Liver (tissue), 9 donors: ENCODE measurements around the gene ERICH6. TPM values are rescaled to one million over a fixed set of nuclear protein-coding genes. Genes with fewer than 3 reads are reported as not detected.

Experiments used
- DNase-seq: peaks from one replicate; pipeline ENCODE4 v3.0.0-alpha.2; 2017; ENCODE audit warnings: low spot score
- H3K27ac ChIP-seq, 2 donors: one replicate each; pipeline ENCODE4 v1.7.0; 2013; ENCODE audit warnings: inconsistent platforms in 2 of 2, low read length in 2 of 2, control low read depth in 1 of 2, low read depth in 1 of 2, mild to moderate bottlenecking in 1 of 2
- H3K27me3 ChIP-seq, 4 donors: one replicate each; pipeline versions ENCODE4 v1.6.1 to v1.7.0; 2013; ENCODE audit warnings: low read length in 3 of 4, inconsistent platforms in 1 of 4, mild to moderate bottlenecking in 1 of 4, moderate library complexity in 1 of 4; ENCODE audit not compliant: control insufficient read depth in 4 of 4, insufficient read depth in 4 of 4
- H3K36me3 ChIP-seq, 4 donors: one replicate each; pipeline versions ENCODE4 v1.6.1 to v1.7.0; 2013; ENCODE audit warnings: low read length in 3 of 4, mild to moderate bottlenecking in 3 of 4, low read depth in 1 of 4, moderate library complexity in 1 of 4; ENCODE audit not compliant: control insufficient read depth in 4 of 4, insufficient read depth in 3 of 4
- H3K4me1 ChIP-seq, 4 donors: one replicate each; pipeline versions ENCODE4 v1.6.1 to v1.7.0; 2013; ENCODE audit warnings: low read length in 3 of 4, mild to moderate bottlenecking in 3 of 4, moderate library complexity in 1 of 4; ENCODE audit not compliant: control insufficient read depth in 4 of 4, insufficient read depth in 4 of 4
- H3K4me3 ChIP-seq, 3 donors: one replicate each; pipeline versions ENCODE4 v1.6.1 to v1.7.0; 2013; ENCODE audit warnings: low read length in 3 of 3, control low read depth in 1 of 3, low read depth in 1 of 3, mild to moderate bottlenecking in 1 of 3
- H3K9ac ChIP-seq, 2 donors: one replicate each; pipeline ENCODE4 v1.7.0; 2013; ENCODE audit warnings: low read length in 2 of 2, mild to moderate bottlenecking in 2 of 2, moderate library complexity in 2 of 2, control low read depth in 1 of 2, low read depth in 1 of 2
- H3K9me3 ChIP-seq, 4 donors: one replicate each; pipeline versions ENCODE4 v1.6.1 to v1.7.0; 2013; ENCODE audit warnings: low read length in 3 of 4; ENCODE audit not compliant: control insufficient read depth in 4 of 4
- ATF3 ChIP-seq: IDR thresholded peaks from 2 replicates; pipeline ENCODE4 v1.6.1; 2016; ENCODE audit warnings: antibody characterized with exemption
- CTCF ChIP-seq: fragments of 150-350 bp; IDR thresholded peaks from 2 replicates; pipeline ENCODE4 v1.5.1; 2017; ENCODE audit warnings: improper control_type of control experiment, low read depth, low read length; ENCODE audit not compliant: missing input control
- EGR1 ChIP-seq, 2 donors: IDR thresholded peaks; 2 replicates each; pipeline ENCODE4 v1.6.1; 2016 to 2018; ENCODE audit warnings: antibody characterized with exemption in 2 of 2, low read depth in 2 of 2
- FOXA1 ChIP-seq: IDR thresholded peaks from 2 replicates; pipeline ENCODE4 v1.6.1; 2016; ENCODE audit warnings: antibody characterized with exemption
- FOXA2 ChIP-seq: IDR thresholded peaks from 2 replicates; pipeline ENCODE4 v1.6.1; 2016; ENCODE audit warnings: antibody characterized with exemption
- GABPA ChIP-seq, 2 donors: IDR thresholded peaks in 1 of 2; conservative IDR thresholded peaks in 1 of 2; 2 replicates each; pipeline ENCODE4 v1.6.1; 2016; ENCODE audit warnings: antibody characterized with exemption in 2 of 2, mild to moderate bottlenecking in 1 of 2, moderate library complexity in 1 of 2
- HNF4A ChIP-seq, 2 donors: conservative IDR thresholded peaks; 2 replicates each; pipeline ENCODE4 v1.6.1; 2016; ENCODE audit warnings: antibody characterized with exemption in 2 of 2, mild to moderate bottlenecking in 2 of 2
- HNF4G ChIP-seq: IDR thresholded peaks from 2 replicates; pipeline ENCODE4 v1.6.1; 2016; ENCODE audit warnings: antibody characterized with exemption
- JUND ChIP-seq, 2 donors: IDR thresholded peaks; 2 replicates each; pipeline ENCODE4 v1.6.1; 2016; ENCODE audit warnings: antibody characterized with exemption in 2 of 2
- MAX ChIP-seq: IDR thresholded peaks from 2 replicates; pipeline ENCODE4 v1.6.1; 2016; ENCODE audit warnings: antibody characterized with exemption
- NR2F2 ChIP-seq: IDR thresholded peaks from 2 replicates; pipeline ENCODE4 v1.6.1; 2016; ENCODE audit warnings: antibody characterized with exemption
- RAD21 ChIP-seq, 2 donors: IDR thresholded peaks; 2 replicates each; pipeline ENCODE4 v1.6.1; 2016; ENCODE audit warnings: antibody characterized with exemption in 2 of 2, mild to moderate bottlenecking in 2 of 2
- REST ChIP-seq: IDR thresholded peaks from 2 replicates; pipeline ENCODE4 v1.6.1; 2016; ENCODE audit warnings: antibody characterized with exemption, mild to moderate bottlenecking
- RXRA ChIP-seq, 2 donors: IDR thresholded peaks; 2 replicates each; pipeline ENCODE4 v1.6.1; 2017 to 2018; ENCODE audit warnings: antibody characterized with exemption in 2 of 2, mild to moderate bottlenecking in 1 of 2
- SP1 ChIP-seq: IDR thresholded peaks from 2 replicates; pipeline ENCODE4 v1.6.1; 2018; ENCODE audit warnings: antibody characterized with exemption, mild to moderate bottlenecking
- TAF1 ChIP-seq: conservative IDR thresholded peaks from 2 replicates; pipeline ENCODE4 v1.6.1; 2016; ENCODE audit warnings: antibody characterized with exemption, mild to moderate bottlenecking
- YY1 ChIP-seq: IDR thresholded peaks from 2 replicates; pipeline ENCODE4 v1.6.1; 2016; ENCODE audit warnings: antibody characterized with exemption, mild to moderate bottlenecking
- ZBTB33 ChIP-seq: IDR thresholded peaks from 2 replicates; pipeline ENCODE4 v1.6.1; 2016; ENCODE audit warnings: antibody characterized with exemption
- WGBS: extraction: QIAGEN DNeasy Blood & Tissue Kit; methylation state at CpG from one replicate; pipeline ENCODE4 v1.1.7; 2013; 5-methylcytosine and 5-hydroxymethylcytosine counted together
- polyA plus RNA-seq, 2 donors: library from polyadenylated mRNA; stranded (reverse) in 1 of 2; unstranded in 1 of 2; fragments of 200-250 nt in 1 of 2; fragments of >200 nt in 1 of 2; fragmentation: Nextera tagmentation in 1 of 2; extraction: Ambion mirVana in 1 of 2; gene quantifications; one replicate each; pipeline versions ENCODE4 v1.2.1 to v1.2.3, GENCODE V29; 2013 to 2015
- total RNA-seq, 2 donors: library from RNA; depleted of rRNA; stranded (reverse); fragments of >200 nt; gene quantifications; one replicate each; pipeline ENCODE4 v1.2.3, GENCODE V29; 2014
- donor health status: healthy.
- donor health status: healthy.
- donor health status: healthy.
- donor health status: healthy.
- donor health status: healthy.

Gene ERICH6
- total and polyA plus RNA-seq, 4 donors = under 0.01 TPM; not detected in 3

- Histone ChIP-seq H3K36me3 (no peaks in the 10 kb centered on the region), H3K4me1 (peaks cover 13 to 65% (median 55%) of the 10 kb centered on the region in 4 donors), H3K27ac (no peak overlapping the region), H3K9ac (no peak overlapping the region), H3K4me3 (no peak overlapping the region), H3K27me3 (no peaks in the 10 kb centered on the region), H3K9me3 (no peaks in the 10 kb centered on the region)
- DNase-seq = no peak
- 78% methylated on average over 1 of the region's 1 CpG for WGBS
- TF ChIP-seq RXRA (IDR thresholded peaks at IDR 0.05) (no peak), CTCF (no peak), MAX (no peak)
These were observed 31.0 kb upstream of the ERICH6 start for GRCh38 chr3:150734795-150735119.

- Histone ChIP-seq H3K36me3 (no peaks in the 10 kb centered on the region), H3K9me3 (no peaks in the 10 kb centered on the region), H3K27me3 (no peaks in the 10 kb centered on the region), H3K27ac (no peak overlapping the region), H3K4me1 (peaks cover 13 to 64% (median 55%) of the 10 kb centered on the region in 4 donors), H3K4me3 (no peak overlapping the region), H3K9ac (no peak overlapping the region)
- 66% methylated on average over 9 of the region's 9 CpGs for WGBS
- DNase-seq = no peak
- TF ChIP-seq ZBTB33 = no peak
- no peak for TF ChIP-seq NR2F2
- TF ChIP-seq SP1 = peak; percentile 25
- no peak for TF ChIP-seq GABPA (IDR thresholded peaks at IDR 0.05 in 1 of 2, conservative IDR thresholded peaks at IDR 0.05 in 1 of 2)
- TF ChIP-seq EGR1 (IDR thresholded peaks at IDR 0.05; ENCODE audit: low read depth in 2 of 2) = no peak
- TF ChIP-seq HNF4A (conservative IDR thresholded peaks at IDR 0.05) = peak; percentile 61 to 63
- no peak for TF ChIP-seq JUND (IDR thresholded peaks at IDR 0.05)
- TF ChIP-seq RAD21 (IDR thresholded peaks at IDR 0.05) = no peak
- peak; percentile 54 to 58 for TF ChIP-seq RXRA (IDR thresholded peaks at IDR 0.05)
- no peak for TF ChIP-seq MAX
- TF ChIP-seq TAF1 = no peak
- no peak for TF ChIP-seq ATF3
- no peak for TF ChIP-seq FOXA1
- no peak for TF ChIP-seq HNF4G
- TF ChIP-seq FOXA2 = no peak
- no peak for TF ChIP-seq CTCF
- no peak for TF ChIP-seq REST
- peak; percentile 21 for TF ChIP-seq YY1
These were observed 30.4 kb upstream of the ERICH6 start for GRCh38 chr3:150733936-150734794.
